H1 (cell line): ENCODE data around the gene STARD7. TPM values are rescaled to one million over a fixed set of nuclear protein-coding genes. Genes with fewer than 3 reads are reported as not detected.

Source experiments
- BCL11A ChIP-seq, 2 experiments: IDR thresholded peaks; one replicate each; pipeline ENCODE4 v1.6.1; 2011; ENCODE audit warnings: low read depth in 2 of 2, low read length in 2 of 2, mild to moderate bottlenecking in 2 of 2
- CHD7 ChIP-seq: fragments of 300-600 bp; sonication (generic); IDR thresholded peaks from 2 replicates; pipeline ENCODE4 v1.7.1; 2012; ENCODE audit warnings: low read length, moderate library complexity, mild to moderate bottlenecking, inconsistent platforms; ENCODE audit not compliant: insufficient replicate concordance
- EGR1 ChIP-seq: IDR thresholded peaks from 2 replicates; pipeline ENCODE4 v1.6.1; 2011; ENCODE audit warnings: low read depth, low read length, borderline replicate concordance
- FOSL1 ChIP-seq: IDR thresholded peaks from 2 replicates; pipeline ENCODE4 v1.6.1; 2011; ENCODE audit warnings: mild to moderate bottlenecking, low read depth, low read length, moderate library complexity; ENCODE audit not compliant: insufficient read depth
- GTF2F1 ChIP-seq: IDR thresholded peaks from 2 replicates; pipeline ENCODE4 v1.6.1; 2012; ENCODE audit warnings: low read depth, low read length, improper control_type of control experiment, borderline replicate concordance
- KDM5A ChIP-seq: fragments of 200-600 bp; IDR thresholded peaks from 2 replicates; pipeline ENCODE4 v1.7.1; 2012; ENCODE audit warnings: mild to moderate bottlenecking, low read length, inconsistent platforms, mixed read lengths
- PHF8 ChIP-seq: fragments of 200-600 bp; sonication (generic); conservative IDR thresholded peaks from 2 replicates; pipeline ENCODE4 v1.7.1; 2012; ENCODE audit warnings: low read depth, mild to moderate bottlenecking, inconsistent platforms, low read length, moderate library complexity
- TCF12 ChIP-seq: IDR thresholded peaks from 2 replicates; pipeline ENCODE4 v1.6.1; 2011; ENCODE audit warnings: low read depth, mild to moderate bottlenecking, low read length
- USF2 ChIP-seq: IDR thresholded peaks from 2 replicates; pipeline ENCODE4 v1.6.1; 2011; ENCODE audit warnings: low read length, improper control_type of control experiment
- polyA plus RNA-seq, 7 experiments: library from polyadenylated mRNA; depleted of rRNA in 3 of 7; stranded (reverse) in 5 of 7; unstranded in 2 of 7; fragments of >200 nt in 5 of 7; fragments of 200-250 nt in 2 of 7; gene quantifications; 1 replicate in 5 of 7; 2 replicates in 1 of 7; 4 replicates in 1 of 7; pipeline versions ENCODE4 v1.2.1 to v1.2.3, GENCODE V29; 2011 to 2013; ENCODE audit warnings: missing spikeins in 2 of 7, mixed read lengths in 2 of 7
- total RNA-seq: library from RNA; stranded (reverse); fragmentation: NEBNext Ultra II Directional; extraction: Animal tissue kit (Norgen Biotek cat#: 25700); gene quantifications from 2 replicates; pipeline ENCODE4 v1.2.1, GENCODE V29; 2021

STARD7 gene
- total and polyA plus RNA-seq, 2 of the 8 experiments (the other 6 are each of a cell fraction or from before 2014, with no cell fraction given), result 89.1 to 200 TPM

GRCh38 chr2:96156926-96157648, 51.5 kb downstream of the STARD7 start (continued):
- TF ChIP-seq CHD7 (no peak), FOSL1 (no peak), PHF8 (no peak), TCF12 (no peak), KDM5A (no peak), BCL11A (IDR thresholded peaks at IDR 0.05; ENCODE audit: low read depth in 2 of 2, low read length in 2 of 2) (no peak), USF2 (no peak), EGR1 (no peak), GTF2F1 (no peak)
- TF ChIP-seq, all 59 proteins: peak for 0
